ENCODE measurements around the gene PHACTR1. TPM values are rescaled to one million over a fixed set of nuclear protein-coding genes. Genes with fewer than 3 reads are reported as not detected.

PHACTR1 gene
- total and polyA plus RNA-seq, 4 experiments from 2014 or later, result 0.03 to 0.44 (median 0.42) TPM

GRCh38 chr6:13296536-13296997 is 580.0 kb downstream of the PHACTR1 start:
- Histone ChIP-seq H3K27me3 (ENCODE audit: insufficient read depth, low read length) (no peaks in the 10 kb centered on the region), H3K27ac (ENCODE audit: low read depth, low read length) (no peak overlapping the region), H3K9me3 (ENCODE audit: control insufficient read depth in 1 of 2, low read length in 2 of 2) (no peaks in the 10 kb centered on the region), H3K36me3 (ENCODE audit: insufficient read depth, low read length) (peaks cover 33% of the 10 kb centered on the region), H3K4me3 (ENCODE audit: low read length in 2 of 2) (no peak overlapping the region), H3K4me1 (ENCODE audit: insufficient read depth, low read length) (no peaks in the 10 kb centered on the region)
- ChIA-PET CTCF (ENCODE audit: partially characterized antibody) (no interaction called here), POLR2A (ENCODE audit: partially characterized antibody) (no interaction called here)
- intact Hi-C loops (cut with micrococcal nuclease), result no loop called here
- DNase-seq, result no peak
- peaks cover 0 to 1% (median 0%) of the 10 kb centered on the region in 4 donors for H3K4me1 Mint-ChIP-seq
- peak overlapping the region in 1 of 7 donors; percentile 48 for H3K27ac Mint-ChIP-seq
- no peak overlapping the region for H3K4me3 Mint-ChIP-seq
- no peaks in the 10 kb centered on the region for H3K27me3 Mint-ChIP-seq
- peaks cover 63 to 72% of the 10 kb centered on the region in 2 donors for H3K36me3 Mint-ChIP-seq
- H3K9me3 Mint-ChIP-seq, result no peaks in the 10 kb centered on the region

- H3K9me3 ChIP-seq (ENCODE audit: control insufficient read depth in 1 of 2, low read length in 2 of 2), result no peaks in the 10 kb centered on the region
- no peaks in the 10 kb centered on the region for H3K27me3 ChIP-seq (ENCODE audit: insufficient read depth, low read length)
- CTCF ChIA-PET (ENCODE audit: partially characterized antibody), result interaction anchor here (2.1 kb wide), 1 partner anchor 8 kb away, joined by 5 read pairs; no protein-coding TSS in a partner anchor
- peaks cover 33% of the 10 kb centered on the region for H3K36me3 ChIP-seq (ENCODE audit: insufficient read depth, low read length)
- Mint-ChIP-seq H3K9me3 (no peaks in the 10 kb centered on the region), H3K27ac (no peak overlapping the region), H3K4me1 (peaks cover 0 to 1% (median under 1%) of the 10 kb centered on the region in 4 donors), H3K36me3 (peaks cover 67 to 69% of the 10 kb centered on the region in 2 donors), H3K4me3 (no peak overlapping the region), H3K27me3 (no peaks in the 10 kb centered on the region)
- H3K4me3 ChIP-seq (ENCODE audit: low read length in 2 of 2), result no peak overlapping the region
- no peaks in the 10 kb centered on the region for H3K4me1 ChIP-seq (ENCODE audit: insufficient read depth, low read length)
- no peak for DNase-seq
- POLR2A ChIA-PET (ENCODE audit: partially characterized antibody), result no interaction called here
- H3K27ac ChIP-seq (ENCODE audit: low read depth, low read length), result no peak overlapping the region
- intact Hi-C loops (cut with micrococcal nuclease), result no loop called here
These were observed 580.8 kb downstream of the PHACTR1 start for GRCh38 chr6:13297391-13297790.

- Histone ChIP-seq H3K36me3 (ENCODE audit: insufficient read depth, low read length) (peaks cover 33% of the 10 kb centered on the region), H3K4me1 (ENCODE audit: insufficient read depth, low read length) (peaks cover 9% of the 10 kb centered on the region), H3K27me3 (ENCODE audit: insufficient read depth, low read length) (no peaks in the 10 kb centered on the region), H3K27ac (ENCODE audit: low read depth, low read length) (no peak overlapping the region), H3K4me3 (ENCODE audit: low read length in 2 of 2) (no peak overlapping the region), H3K9me3 (ENCODE audit: control insufficient read depth in 1 of 2, low read length in 2 of 2) (no peaks in the 10 kb centered on the region)
- intact Hi-C loops (cut with micrococcal nuclease), result no loop called here
- no peaks in the 10 kb centered on the region for H3K27me3 Mint-ChIP-seq
- no peak overlapping the region for H3K4me3 Mint-ChIP-seq
- H3K36me3 Mint-ChIP-seq, result peaks cover 69 to 70% of the 10 kb centered on the region in 2 donors
- H3K27ac Mint-ChIP-seq, result no peak overlapping the region
- POLR2A ChIA-PET (ENCODE audit: partially characterized antibody), result no interaction called here
- DNase-seq, result no peak
- H3K4me1 Mint-ChIP-seq, result peaks cover 6 to 11% (median 7%) of the 10 kb centered on the region in 4 donors
- CTCF ChIA-PET (ENCODE audit: partially characterized antibody), result interaction anchor here (2.1 kb wide), 1 partner anchor 9 kb away, joined by 5 read pairs; no protein-coding TSS in a partner anchor
- H3K9me3 Mint-ChIP-seq, result no peaks in the 10 kb centered on the region
These were observed 581.9 kb downstream of the PHACTR1 start for GRCh38 chr6:13298446-13298845.

- ChIA-PET CTCF (ENCODE audit: partially characterized antibody) (interaction anchor here (0.9 to 2.1 kb wide), 2 partner anchors 10 to 36 kb away, joined by 3 to 5 read pairs; no protein-coding TSS in a partner anchor), POLR2A (ENCODE audit: partially characterized antibody) (no interaction called here)
- Histone ChIP-seq H3K4me3 (ENCODE audit: low read length in 2 of 2) (no peak overlapping the region), H3K27me3 (ENCODE audit: insufficient read depth, low read length) (no peaks in the 10 kb centered on the region), H3K36me3 (ENCODE audit: insufficient read depth, low read length) (peaks cover 30% of the 10 kb centered on the region), H3K4me1 (ENCODE audit: insufficient read depth, low read length) (peaks cover 17% of the 10 kb centered on the region), H3K27ac (ENCODE audit: low read depth, low read length) (no peak overlapping the region), H3K9me3 (ENCODE audit: control insufficient read depth in 1 of 2, low read length in 2 of 2) (no peaks in the 10 kb centered on the region)
- intact Hi-C loops (cut with micrococcal nuclease), result no loop called here
- H3K4me1 Mint-ChIP-seq, result peaks cover 8 to 15% (median 10%) of the 10 kb centered on the region in 4 donors
- no peaks in the 10 kb centered on the region for H3K9me3 Mint-ChIP-seq
- no peak overlapping the region for H3K27ac Mint-ChIP-seq
- peaks cover 65 to 70% of the 10 kb centered on the region in 2 donors for H3K36me3 Mint-ChIP-seq
- no peaks in the 10 kb centered on the region for H3K27me3 Mint-ChIP-seq
- no peak for DNase-seq
- H3K4me3 Mint-ChIP-seq, result no peak overlapping the region
These were observed 582.8 kb downstream of the PHACTR1 start for GRCh38 chr6:13299403-13299821.

- Histone ChIP-seq H3K9me3 (ENCODE audit: control insufficient read depth in 1 of 2, low read length in 2 of 2) (no peaks in the 10 kb centered on the region), H3K27ac (ENCODE audit: low read depth, low read length) (no peak overlapping the region), H3K4me3 (ENCODE audit: low read length in 2 of 2) (no peak overlapping the region), H3K4me1 (ENCODE audit: insufficient read depth, low read length) (peaks cover 17% of the 10 kb centered on the region), H3K36me3 (ENCODE audit: insufficient read depth, low read length) (peaks cover 28% of the 10 kb centered on the region), H3K27me3 (ENCODE audit: insufficient read depth, low read length) (no peaks in the 10 kb centered on the region)
- ChIA-PET POLR2A (ENCODE audit: partially characterized antibody) (no interaction called here), CTCF (ENCODE audit: partially characterized antibody) (interaction anchor here (0.9 kb wide), 1 partner anchor 36 kb away, joined by 3 read pairs; no protein-coding TSS in a partner anchor)
- DNase-seq, result no peak
- Mint-ChIP-seq H3K27me3 (no peaks in the 10 kb centered on the region), H3K9me3 (no peaks in the 10 kb centered on the region), H3K4me3 (no peak overlapping the region), H3K4me1 (peaks cover 8 to 15% (median 11%) of the 10 kb centered on the region in 4 donors), H3K27ac (no peak overlapping the region), H3K36me3 (peaks cover 60 to 70% of the 10 kb centered on the region in 2 donors)
- intact Hi-C loops (cut with micrococcal nuclease), result no loop called here
These were observed 583.4 kb downstream of the PHACTR1 start for GRCh38 chr6:13299918-13300317.

GRCh38 chr6:13300643-13301590 is 584.4 kb downstream of the PHACTR1 start:
- no peaks in the 10 kb centered on the region for H3K27me3 ChIP-seq (ENCODE audit: insufficient read depth, low read length)
- CTCF ChIA-PET (ENCODE audit: partially characterized antibody), result no interaction called here
- peaks cover 8 to 15% (median 11%) of the 10 kb centered on the region in 4 donors for H3K4me1 Mint-ChIP-seq
- POLR2A ChIA-PET (ENCODE audit: partially characterized antibody), result no interaction called here
- peak overlapping the region in 1 of 7 donors; percentile 61 for H3K27ac Mint-ChIP-seq
- H3K27ac ChIP-seq (ENCODE audit: low read depth, low read length), result no peak overlapping the region
- no peaks in the 10 kb centered on the region for H3K9me3 ChIP-seq (ENCODE audit: control insufficient read depth in 1 of 2, low read length in 2 of 2)
- H3K4me3 ChIP-seq (ENCODE audit: low read length in 2 of 2), result no peak overlapping the region
- peaks cover 58 to 68% of the 10 kb centered on the region in 2 donors for H3K36me3 Mint-ChIP-seq
- H3K36me3 ChIP-seq (ENCODE audit: insufficient read depth, low read length), result peaks cover 26% of the 10 kb centered on the region
- no peaks in the 10 kb centered on the region for H3K27me3 Mint-ChIP-seq
- intact Hi-C loops (cut with micrococcal nuclease), result no loop called here
- DNase-seq, result no peak
- peaks cover 17% of the 10 kb centered on the region for H3K4me1 ChIP-seq (ENCODE audit: insufficient read depth, low read length)
- H3K9me3 Mint-ChIP-seq, result no peaks in the 10 kb centered on the region
- H3K4me3 Mint-ChIP-seq, result no peak overlapping the region

- intact Hi-C loops (cut with micrococcal nuclease), result no loop called here
- H3K36me3 ChIP-seq (ENCODE audit: insufficient read depth, low read length), result peaks cover 25% of the 10 kb centered on the region
- peaks cover 17% of the 10 kb centered on the region for H3K4me1 ChIP-seq (ENCODE audit: insufficient read depth, low read length)
- Mint-ChIP-seq H3K27me3 (no peaks in the 10 kb centered on the region), H3K27ac (peak overlapping the region in 5 of 7 donors; percentile 13 to 88 (median 77)), H3K9me3 (no peaks in the 10 kb centered on the region), H3K4me1 (peaks cover 8 to 15% (median 11%) of the 10 kb centered on the region in 4 donors), H3K36me3 (peaks cover 60 to 73% of the 10 kb centered on the region in 2 donors), H3K4me3 (peak overlapping the region in 1 of 8 donors; percentile 80)
- CTCF ChIA-PET (ENCODE audit: partially characterized antibody), result interaction anchor here (1.5 kb wide), 1 partner anchor 26 kb away, joined by 4 read pairs; the partner anchor contains the start of gene TBC1D7
- H3K4me3 ChIP-seq (ENCODE audit: low read length in 2 of 2), result no peak overlapping the region
- DNase-seq, result no peak
- POLR2A ChIA-PET (ENCODE audit: partially characterized antibody), result interaction anchor here (0.6 to 1.3 kb wide), 2 partner anchors 12 to 26 kb away, joined by 3 to 4 read pairs; partner anchors contain the start of gene TBC1D7
- H3K9me3 ChIP-seq (ENCODE audit: control insufficient read depth in 1 of 2, low read length in 2 of 2), result no peaks in the 10 kb centered on the region
- no peaks in the 10 kb centered on the region for H3K27me3 ChIP-seq (ENCODE audit: insufficient read depth, low read length)
- no peak overlapping the region for H3K27ac ChIP-seq (ENCODE audit: low read depth, low read length)
These were observed 585.7 kb downstream of the PHACTR1 start for GRCh38 chr6:13302291-13302690.

Measured in CD4-positive, alpha-beta memory T cell (primary cell).